Activated CD8-positive, alpha-beta memory T cell treated with anti-CD3 and anti-CD28 coated beads, Interleukin-2, amount 10 ng/mL, durations not matched to agents 7 days and 5 days (primary cell): ENCODE measurements around the gene TTN. TPM values are rescaled to one million over a fixed set of nuclear protein-coding genes. Genes with fewer than 3 reads are reported as not detected.
"Not testable (repeated sequence)": the region's sequence is repeated elsewhere in the genome, so short reads cannot be mapped to it uniquely, and the experiment has no call there.

Experiments used
- ATAC-seq: fragments of 150-1000 bp; cut with Tn5 transposase; one replicate; pipeline ENCODE4 v1.10.0; 2021; ENCODE audit warnings: moderate library complexity
- CTCF ChIA-PET: fragments of 350-600 bp; sonication (Branson Sonifier 250); formaldehyde crosslinking; loops from one replicate; lab custom pipeline; 2021; ENCODE audit warnings: antibody characterized with exemption; lab: Charles Lee
- DNase-seq: peaks from one replicate; pipeline ENCODE4 v3.0.0-alpha.2; 2020
- H3K27ac Mint-ChIP-seq: one replicate; pipeline ENCODE4 v1.8.0; 2021; ENCODE audit warnings: mild to moderate bottlenecking, mixed read lengths
- H3K27me3 Mint-ChIP-seq: one replicate; pipeline ENCODE4 v1.8.0; 2021; ENCODE audit warnings: mixed read lengths
- H3K36me3 Mint-ChIP-seq: one replicate; pipeline ENCODE4 v1.8.0; 2021; ENCODE audit warnings: mild to moderate bottlenecking, mixed read lengths
- H3K4me1 Mint-ChIP-seq: one replicate; pipeline ENCODE4 v1.8.0; 2021; ENCODE audit warnings: mixed read lengths
- H3K4me3 Mint-ChIP-seq: one replicate; pipeline ENCODE4 v1.8.0; 2021; ENCODE audit warnings: mild to moderate bottlenecking, moderate library complexity, mixed read lengths
- H3K9me3 Mint-ChIP-seq: one replicate; pipeline ENCODE4 v1.8.0; 2022; ENCODE audit warnings: low read depth, mixed read lengths
- total RNA-seq, 2 experiments: library from RNA; stranded (reverse); gene quantifications; one replicate each; pipeline ENCODE4 v1.2.3, GENCODE V29; 2021

The TTN gene
- total RNA-seq, 2 experiments from 2014 or later = 7.0 to 11.5 TPM

GRCh38 chr2:178658480-178658879 is 148.7 kb downstream of the TTN start:
- H3K27ac Mint-ChIP-seq, CTCF ChIA-PET, H3K4me3 Mint-ChIP-seq, ATAC-seq, H3K4me1 Mint-ChIP-seq, DNase-seq, H3K9me3 Mint-ChIP-seq, H3K36me3 Mint-ChIP-seq, H3K27me3 Mint-ChIP-seq: not testable (repeated sequence)

- Mint-ChIP-seq H3K36me3 (peaks cover 2% of the 10 kb centered on the region), H3K4me3 (no peak overlapping the region), H3K4me1 (peaks cover 4% of the 10 kb centered on the region), H3K27me3 (no peaks in the 10 kb centered on the region), H3K27ac (no peak overlapping the region), H3K9me3 (no peaks in the 10 kb centered on the region)
- CTCF ChIA-PET = no interaction called here
- ATAC-seq (no peak), DNase-seq (no peak)
Measured at GRCh38 chr2:178650554-178650953, 156.7 kb downstream of the TTN start.

- no peak for ATAC-seq
- CTCF ChIA-PET = no interaction called here
- peaks cover 2% of the 10 kb centered on the region for H3K36me3 Mint-ChIP-seq
- no peak overlapping the region for H3K27ac Mint-ChIP-seq
- no peak for DNase-seq
- no peak overlapping the region for H3K4me3 Mint-ChIP-seq
- H3K9me3 Mint-ChIP-seq = no peaks in the 10 kb centered on the region
- no peaks in the 10 kb centered on the region for H3K4me1 Mint-ChIP-seq
- H3K27me3 Mint-ChIP-seq = peaks cover 3% of the 10 kb centered on the region
Measured at GRCh38 chr2:178644919-178645318, 162.3 kb downstream of the TTN start.

GRCh38 chr2:178641498-178641897 is 165.7 kb downstream of the TTN start:
- Mint-ChIP-seq H3K27ac (no peak overlapping the region), H3K4me1 (no peaks in the 10 kb centered on the region), H3K4me3 (no peak overlapping the region), H3K9me3 (no peaks in the 10 kb centered on the region), H3K27me3 (peaks cover 3% of the 10 kb centered on the region), H3K36me3 (no peaks in the 10 kb centered on the region)
- ATAC-seq (no peak), DNase-seq (no peak)
- CTCF ChIA-PET = no interaction called here

GRCh38 chr2:178635897-178636296 is 171.3 kb downstream of the TTN start:
- H3K27ac Mint-ChIP-seq = no peak overlapping the region
- DNase-seq (no peak), ATAC-seq (no peak)
- peaks cover 1% of the 10 kb centered on the region for H3K36me3 Mint-ChIP-seq
- H3K4me3 Mint-ChIP-seq = no peak overlapping the region
- H3K4me1 Mint-ChIP-seq = no peaks in the 10 kb centered on the region
- CTCF ChIA-PET = no interaction called here
- H3K9me3 Mint-ChIP-seq = no peaks in the 10 kb centered on the region
- H3K27me3 Mint-ChIP-seq = peaks cover 6% of the 10 kb centered on the region

- no peaks in the 10 kb centered on the region for H3K4me1 Mint-ChIP-seq
- DNase-seq = no peak
- H3K36me3 Mint-ChIP-seq = peaks cover 1% of the 10 kb centered on the region
- H3K27me3 Mint-ChIP-seq = peaks cover 6% of the 10 kb centered on the region
- CTCF ChIA-PET = no interaction called here
- no peak for ATAC-seq
- no peak overlapping the region for H3K27ac Mint-ChIP-seq
- H3K4me3 Mint-ChIP-seq = no peak overlapping the region
- H3K9me3 Mint-ChIP-seq = no peaks in the 10 kb centered on the region
Measured at GRCh38 chr2:178632729-178633128, 174.5 kb downstream of the TTN start.

- no peak overlapping the region for H3K27ac Mint-ChIP-seq
Measured at GRCh38 chr2:178630581-178630980, 176.6 kb downstream of the TTN start.

GRCh38 chr2:178629463-178629862 is 177.8 kb downstream of the TTN start:
- DNase-seq (no peak), ATAC-seq (no peak)
- Mint-ChIP-seq H3K4me3 (no peak overlapping the region), H3K36me3 (peaks cover 1% of the 10 kb centered on the region), H3K27me3 (peaks cover 6% of the 10 kb centered on the region), H3K27ac (no peak overlapping the region), H3K4me1 (no peaks in the 10 kb centered on the region), H3K9me3 (no peaks in the 10 kb centered on the region)
- CTCF ChIA-PET = no interaction called here

More at GRCh38 chr2:178630581-178630980, 176.6 kb downstream of the TTN start:
- Mint-ChIP-seq H3K4me3 (no peak overlapping the region), H3K36me3 (peaks cover 1% of the 10 kb centered on the region), H3K9me3 (no peaks in the 10 kb centered on the region), H3K4me1 (no peaks in the 10 kb centered on the region), H3K27me3 (peaks cover 6% of the 10 kb centered on the region)
- ATAC-seq (no peak), DNase-seq (no peak)
- CTCF ChIA-PET = no interaction called here

GRCh38 chr2:178628605-178629004 is 178.6 kb downstream of the TTN start:
- Mint-ChIP-seq H3K36me3 (peaks cover 1% of the 10 kb centered on the region), H3K4me1 (no peaks in the 10 kb centered on the region), H3K27ac (no peak overlapping the region), H3K4me3 (no peak overlapping the region), H3K9me3 (no peaks in the 10 kb centered on the region), H3K27me3 (peaks cover 6% of the 10 kb centered on the region)
- CTCF ChIA-PET = no interaction called here
- DNase-seq (no peak), ATAC-seq (no peak)

- H3K27me3 Mint-ChIP-seq = peaks cover 4% of the 10 kb centered on the region
- H3K9me3 Mint-ChIP-seq = no peaks in the 10 kb centered on the region
- H3K27ac Mint-ChIP-seq = no peak overlapping the region
- CTCF ChIA-PET = no interaction called here
- DNase-seq = no peak
- peaks cover 1% of the 10 kb centered on the region for H3K36me3 Mint-ChIP-seq
- ATAC-seq = no peak
- H3K4me3 Mint-ChIP-seq = no peak overlapping the region
- H3K4me1 Mint-ChIP-seq = no peaks in the 10 kb centered on the region
Measured at GRCh38 chr2:178627401-178627800, 179.8 kb downstream of the TTN start.

- Mint-ChIP-seq H3K4me3 (no peak overlapping the region), H3K36me3 (peaks cover 1% of the 10 kb centered on the region), H3K9me3 (no peaks in the 10 kb centered on the region), H3K27me3 (no peaks in the 10 kb centered on the region), H3K4me1 (no peaks in the 10 kb centered on the region), H3K27ac (no peak overlapping the region)
- CTCF ChIA-PET = no interaction called here
- DNase-seq (no peak), ATAC-seq (no peak)
Measured at GRCh38 chr2:178615969-178616368, 191.3 kb downstream of the TTN start.

GRCh38 chr2:178602901-178603300 is 204.3 kb downstream of the TTN start:
- CTCF ChIA-PET = no interaction called here
- Mint-ChIP-seq H3K27me3 (no peaks in the 10 kb centered on the region), H3K36me3 (peaks cover 19% of the 10 kb centered on the region), H3K9me3 (no peaks in the 10 kb centered on the region), H3K4me1 (no peaks in the 10 kb centered on the region), H3K4me3 (no peak overlapping the region), H3K27ac (no peak overlapping the region)
- no peak for DNase-seq
- no peak for ATAC-seq

GRCh38 chr2:178592655-178593054 is 214.6 kb downstream of the TTN start:
- DNase-seq (no peak), ATAC-seq (no peak)
- H3K27ac Mint-ChIP-seq = no peak overlapping the region
- H3K36me3 Mint-ChIP-seq = peaks cover 15% of the 10 kb centered on the region
- CTCF ChIA-PET = no interaction called here
- H3K4me1 Mint-ChIP-seq = no peaks in the 10 kb centered on the region
- H3K9me3 Mint-ChIP-seq = no peaks in the 10 kb centered on the region
- H3K27me3 Mint-ChIP-seq = no peaks in the 10 kb centered on the region
- no peak overlapping the region for H3K4me3 Mint-ChIP-seq

GRCh38 chr2:178589335-178589734 is 217.9 kb downstream of the TTN start:
- ATAC-seq = no peak

GRCh38 chr2:178584666-178585065 is 222.6 kb downstream of the TTN start:
- H3K27ac Mint-ChIP-seq = no peak overlapping the region
- peaks cover 6% of the 10 kb centered on the region for H3K36me3 Mint-ChIP-seq
- no peaks in the 10 kb centered on the region for H3K9me3 Mint-ChIP-seq
- no peak overlapping the region for H3K4me3 Mint-ChIP-seq
- DNase-seq = no peak
- CTCF ChIA-PET = no interaction called here
- no peak for ATAC-seq
- no peaks in the 10 kb centered on the region for H3K27me3 Mint-ChIP-seq
- no peaks in the 10 kb centered on the region for H3K4me1 Mint-ChIP-seq

More at GRCh38 chr2:178589335-178589734, 217.9 kb downstream of the TTN start:
- H3K27me3 Mint-ChIP-seq = no peaks in the 10 kb centered on the region
- CTCF ChIA-PET = no interaction called here
- no peak for DNase-seq
- H3K27ac Mint-ChIP-seq = no peak overlapping the region
- peaks cover 13% of the 10 kb centered on the region for H3K36me3 Mint-ChIP-seq
- no peaks in the 10 kb centered on the region for H3K9me3 Mint-ChIP-seq
- no peaks in the 10 kb centered on the region for H3K4me1 Mint-ChIP-seq
- H3K4me3 Mint-ChIP-seq = no peak overlapping the region
